SK-N-SH (cell line): ENCODE measurements around the gene YJEFN3. TPM values are rescaled to one million over a fixed set of nuclear protein-coding genes. Genes with fewer than 3 reads are reported as not detected.

Experiments used
- CTCF ChIA-PET: fragments of 300-600, 350-600 bp; formaldehyde crosslinking; extraction: SDS; loops from one replicate; lab custom pipeline; 2021; lab: Yijun Ruan, JAX
- POLR2A ChIA-PET: fragments of 350-600 bp; sonication (Branson Sonifier 250); formaldehyde crosslinking; extraction: SDS; loops from one replicate; lab custom pipeline; 2020; ENCODE audit warnings: antibody characterized with exemption, inconsistent platforms; lab: Yijun Ruan, JAX
- DNase-seq: peaks from one replicate; pipeline ENCODE4 v3.0.0; 2012
- H2AFZ ChIP-seq: fragments of 200-600 bp; sonication (generic); 2 replicates; pipeline ENCODE4 v1.8.1; 2016; ENCODE audit warnings: antibody characterized with exemption, mild to moderate bottlenecking, low read depth
- H3F3A ChIP-seq: fragments of 200-600 bp; sonication (generic); replicated peaks from 2 replicates; pipeline ENCODE3; 2016; ENCODE audit warnings: antibody characterized with exemption, mild to moderate bottlenecking; ENCODE audit not compliant: insufficient read depth
- H3K27ac ChIP-seq, 2 experiments: fragments of 200-500 bp in 1 of 2; fragments of 200-600 bp in 1 of 2; sonication (Bioruptor generic) in 1 of 2; sonication (generic), shearing (Covaris generic) in 1 of 2; 2 replicates each; pipeline versions ENCODE4 v1.5.1 to v1.6.1; 2014 to 2016; ENCODE audit warnings: low read depth in 2 of 2, inconsistent platforms in 1 of 2, low read length in 1 of 2, mild to moderate bottlenecking in 1 of 2, mixed read lengths in 1 of 2
- H3K27me3 ChIP-seq: fragments of 200-600 bp; sonication (generic), shearing (Covaris generic); 2 replicates; pipeline ENCODE4 v1.6.1; 2016; ENCODE audit warnings: mixed run types; ENCODE audit not compliant: insufficient read depth
- H3K36me3 ChIP-seq, 2 experiments: fragments of 200-500 bp in 1 of 2; fragments of 200-600 bp in 1 of 2; sonication (Bioruptor generic) in 1 of 2; sonication (generic) in 1 of 2; replicated peaks in 1 of 2; 2 replicates each; pipeline versions ENCODE3 to v1.5.1; 2014 to 2016; ENCODE audit warnings: low read length in 1 of 2, mild to moderate bottlenecking in 1 of 2; ENCODE audit not compliant: insufficient read depth in 2 of 2, control insufficient read depth in 1 of 2
- H3K4me1 ChIP-seq, 2 experiments: fragments of 200-500 bp in 1 of 2; fragments of 200-600 bp in 1 of 2; sonication (Bioruptor generic) in 1 of 2; sonication (generic), shearing (Covaris generic) in 1 of 2; 2 replicates each; pipeline versions ENCODE4 v1.5.1 to v1.6.1; 2014 to 2016; ENCODE audit warnings: low read depth in 1 of 2, low read length in 1 of 2, mixed run types in 1 of 2; ENCODE audit not compliant: insufficient read depth in 2 of 2, control insufficient read depth in 1 of 2
- H3K4me2 ChIP-seq: fragments of 200-600 bp; sonication (generic), shearing (Covaris generic); 2 replicates; pipeline ENCODE4 v1.6.1; 2017; ENCODE audit warnings: mixed run types
- H3K4me3 ChIP-seq, 2 experiments: fragments of 200-500 bp in 1 of 2; fragments of 200-600 bp in 1 of 2; sonication (Bioruptor generic) in 1 of 2; sonication (generic), shearing (Covaris generic) in 1 of 2; 2 replicates each; pipeline versions ENCODE4 v1.5.1 to v1.8.1; 2014 to 2016; ENCODE audit warnings: low read depth in 2 of 2, inconsistent platforms in 1 of 2, low read length in 1 of 2, mild to moderate bottlenecking in 1 of 2, mixed read lengths in 1 of 2, moderate library complexity in 1 of 2
- H3K79me2 ChIP-seq: fragments of 200-600 bp; sonication (generic); 2 replicates; pipeline ENCODE4 v1.8.1; 2017; ENCODE audit warnings: mild to moderate bottlenecking; ENCODE audit not compliant: insufficient read depth
- H3K9ac ChIP-seq: fragments of 200-600 bp; sonication (generic); 2 replicates; pipeline ENCODE4 v1.6.1; 2017; ENCODE audit warnings: mixed run types
- H3K9me2 ChIP-seq: fragments of 200-600 bp; sonication (generic); 2 replicates; pipeline ENCODE4 v1.6.1; 2017; ENCODE audit warnings: mixed run types
- H3K9me3 ChIP-seq: fragments of 200-600 bp; sonication (generic); 2 replicates; pipeline ENCODE4 v1.6.1; 2017; ENCODE audit warnings: mixed run types, mild to moderate bottlenecking, moderate library complexity
- H4K20me1 ChIP-seq: fragments of 200-600 bp; sonication (generic); 2 replicates; pipeline ENCODE4 v1.6.1; 2017; ENCODE audit warnings: mild to moderate bottlenecking, mixed run types; ENCODE audit not compliant: insufficient read depth
- FOSL2 ChIP-seq: IDR thresholded peaks from 2 replicates; pipeline ENCODE4 v1.4.0; 2012; ENCODE audit warnings: low read depth, mild to moderate bottlenecking, moderate library complexity, borderline replicate concordance
- IRF3 ChIP-seq: fragments of 150-350 bp; IDR thresholded peaks from 2 replicates; pipeline ENCODE4 v1.6.1; 2016; ENCODE audit warnings: mild to moderate bottlenecking, low read depth, low read length
- REST ChIP-seq: IDR thresholded peaks from 2 replicates; pipeline ENCODE4 v1.6.1; 2012; ENCODE audit warnings: mild to moderate bottlenecking, low read depth, low read length, moderate library complexity
- RXRA ChIP-seq: IDR thresholded peaks from 2 replicates; pipeline ENCODE4 v1.4.0; 2012; ENCODE audit warnings: low read depth, mild to moderate bottlenecking, borderline replicate concordance
- USF1 ChIP-seq: IDR thresholded peaks from 2 replicates; pipeline ENCODE4 v1.4.0; 2012; ENCODE audit warnings: low read depth, borderline replicate concordance
- USF2 ChIP-seq: fragments of 150-350 bp; IDR thresholded peaks from 2 replicates; pipeline ENCODE4 v1.6.1; 2017; ENCODE audit warnings: antibody characterized with exemption, low read length, low read depth, borderline replicate concordance
- ZBTB33 ChIP-seq: IDR thresholded peaks from 2 replicates; pipeline ENCODE4 v1.4.0; 2012; ENCODE audit warnings: low read depth, borderline replicate concordance
- WGBS: methylation state at CpG from one replicate; pipeline ENCODE4 v1.1.6; 2017; ENCODE audit warnings: low lambda C conversion rate; 5-methylcytosine and 5-hydroxymethylcytosine counted together
- polyA plus RNA-seq, 3 experiments: library from polyadenylated mRNA; depleted of rRNA; stranded (reverse); fragments of >200 nt; gene quantifications; 2 replicates each; pipeline ENCODE4 v1.2.3, GENCODE V29; 2012

YJEFN3 gene
- polyA plus RNA-seq, 1 of the 3 experiments (the other 2 are of a cell fraction), result 7.2 TPM

GRCh38 chr19:19502808-19503602 is 25.7 kb upstream of the YJEFN3 start:
- H3K4me1 ChIP-seq, result no peaks in the 10 kb centered on the region
- H3K4me2 ChIP-seq, result no peak overlapping the region
- no peaks in the 10 kb centered on the region for H3K79me2 ChIP-seq
- H3K4me3 ChIP-seq, result no peak overlapping the region
- H3K27ac ChIP-seq, result no peak overlapping the region
- TF ChIP-seq FOSL2 (no peak), RXRA (no peak), IRF3 (no peak), USF1 (no peak), ZBTB33 (no peak), REST (no peak), USF2 (no peak)
- no peaks in the 10 kb centered on the region for H3F3A ChIP-seq
- 93% methylated on average over 17 of the region's 18 CpGs for WGBS
- H3K9ac ChIP-seq, result no peak overlapping the region
- H4K20me1 ChIP-seq, result no peaks in the 10 kb centered on the region
- ChIA-PET CTCF (no interaction called here), POLR2A (no interaction called here)
- H3K9me2 ChIP-seq, result no peaks in the 10 kb centered on the region
- H3K36me3 ChIP-seq, result peaks cover 9 to 75% of the 10 kb centered on the region in 2 experiments
- no peak for DNase-seq
- H3K9me3 ChIP-seq, result no peaks in the 10 kb centered on the region
- no peaks in the 10 kb centered on the region for H3K27me3 ChIP-seq
- no peak overlapping the region for H2AFZ ChIP-seq
